Esophagus (tissue), 2 donors: ENCODE data around the gene GABRA4. TPM values are rescaled to one million over a fixed set of nuclear protein-coding genes. Genes with fewer than 3 reads are reported as not detected.

Source experiments
- H3K27ac ChIP-seq, 2 donors: one replicate each; pipeline ENCODE4 v1.5.1; 2013; ENCODE audit warnings: low read depth in 2 of 2, mild to moderate bottlenecking in 2 of 2, inconsistent platforms in 1 of 2, low read length in 1 of 2, moderate library complexity in 1 of 2
- H3K27me3 ChIP-seq, 2 donors: one replicate each; pipeline ENCODE4 v1.6.1; 2013; ENCODE audit warnings: low read length in 2 of 2, control low read depth in 1 of 2, mild to moderate bottlenecking in 1 of 2; ENCODE audit not compliant: insufficient read depth in 2 of 2, control insufficient read depth in 1 of 2
- H3K36me3 ChIP-seq, 2 donors: one replicate each; pipeline ENCODE4 v1.6.1; 2013; ENCODE audit warnings: low read length in 1 of 2; ENCODE audit not compliant: control insufficient read depth in 2 of 2, insufficient read depth in 2 of 2
- H3K4me1 ChIP-seq, 2 donors: one replicate each; pipeline ENCODE4 v1.6.1; 2013; ENCODE audit warnings: low read length in 1 of 2; ENCODE audit not compliant: control insufficient read depth in 2 of 2, insufficient read depth in 2 of 2
- H3K4me3 ChIP-seq, 2 donors: one replicate each; pipeline ENCODE4 v1.5.1; 2013; ENCODE audit warnings: low read length in 2 of 2, mild to moderate bottlenecking in 2 of 2, low read depth in 1 of 2, moderate library complexity in 1 of 2
- H3K9me3 ChIP-seq, 2 donors: one replicate each; pipeline ENCODE4 v1.6.1; 2013; ENCODE audit warnings: mild to moderate bottlenecking in 2 of 2, low read depth in 1 of 2, low read length in 1 of 2, moderate library complexity in 1 of 2; ENCODE audit not compliant: control insufficient read depth in 2 of 2, insufficient read depth in 1 of 2
- WGBS, 2 donors: extraction: QIAGEN DNeasy Blood & Tissue Kit; methylation state at CpG; one replicate each; pipeline ENCODE4 v1.1.7; 2013; 5-methylcytosine and 5-hydroxymethylcytosine counted together
- polyA plus RNA-seq, 2 donors: library from polyadenylated mRNA; stranded (reverse); fragments of 200-250 nt; gene quantifications; one replicate each; pipeline ENCODE4 v1.2.3, GENCODE V29; 2013
- donor health status: healthy with polysubstance abuse.
- donor health status: Bipolar disorder and iron deficiency.

Gene GABRA4
- polyA plus RNA-seq, 2 donors: 0.10 to 0.73 TPM

DNA sequence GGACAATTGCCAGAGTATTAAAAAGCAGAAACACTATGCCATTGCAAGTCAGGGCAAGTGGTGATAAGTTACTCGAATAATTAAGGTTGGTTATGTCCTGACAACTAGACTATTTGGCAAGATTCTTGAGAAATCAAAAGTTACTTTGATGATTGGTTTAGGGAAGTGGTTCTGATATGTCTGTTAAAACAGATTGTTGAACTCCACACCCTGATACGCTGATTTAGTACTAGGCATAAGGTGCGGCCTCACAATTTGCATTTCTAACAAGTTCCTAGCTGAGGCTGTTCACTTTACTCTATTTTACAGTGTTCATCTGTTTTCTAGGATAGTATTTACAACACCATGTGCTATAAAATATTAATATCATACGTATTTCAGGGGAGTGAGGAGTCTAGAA lies 12.5 kb downstream of the GABRA4 start:
- H3K27me3 ChIP-seq: no peaks in the 10 kb centered on the region
- 52 to 61% methylated on average over 4 of the region's 4 CpGs for WGBS, 2 donors
- no peak overlapping the region for H3K4me3 ChIP-seq
- H3K4me1 ChIP-seq: no peaks in the 10 kb centered on the region
- no peaks in the 10 kb centered on the region for H3K9me3 ChIP-seq
- no peaks in the 10 kb centered on the region for H3K36me3 ChIP-seq
- H3K27ac ChIP-seq: no peak overlapping the region

DNA sequence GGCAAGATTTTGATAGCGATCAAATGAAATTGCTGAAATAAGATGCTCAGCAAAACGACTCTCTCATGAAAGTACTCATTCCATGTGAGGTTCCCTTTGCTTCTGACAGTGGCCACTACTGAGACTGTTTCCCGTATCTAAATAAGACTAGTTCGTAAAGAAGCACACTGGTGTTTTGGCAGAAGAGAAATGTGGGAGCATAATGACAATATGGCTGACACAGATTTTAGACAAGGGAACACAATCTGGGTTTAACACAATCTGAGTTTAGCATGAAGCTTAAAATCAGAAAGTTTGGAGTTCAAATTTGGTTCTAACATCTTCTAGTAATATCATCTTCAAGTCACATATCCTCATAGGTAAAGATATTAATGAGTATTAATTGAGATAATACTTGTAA lies 13.7 kb downstream of the GABRA4 start:
- Histone ChIP-seq H3K27ac (no peak overlapping the region), H3K9me3 (no peaks in the 10 kb centered on the region), H3K36me3 (no peaks in the 10 kb centered on the region), H3K27me3 (no peaks in the 10 kb centered on the region), H3K4me1 (no peaks in the 10 kb centered on the region), H3K4me3 (no peak overlapping the region)
- WGBS, 2 donors: 87 to 91% methylated on average over 4 of the region's 4 CpGs

DNA sequence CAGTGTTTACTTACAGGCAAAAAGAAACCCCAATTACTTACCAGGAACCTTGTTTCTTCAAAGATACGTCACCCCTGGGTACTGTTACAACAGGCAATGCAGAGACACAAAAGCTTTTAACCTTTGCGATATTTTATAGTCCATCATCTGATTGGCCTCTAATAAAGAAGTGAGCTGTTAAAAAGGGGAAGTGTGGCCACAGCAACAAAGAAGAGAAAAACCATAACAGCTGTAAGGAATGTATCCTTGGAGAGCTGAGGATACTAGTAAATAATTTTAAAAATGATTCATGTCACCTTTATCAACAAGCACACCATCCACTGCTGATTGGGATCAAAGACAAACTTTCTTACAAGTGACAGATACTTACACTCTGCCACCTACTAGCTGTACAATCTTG lies 14.1 kb downstream of the GABRA4 start:
- H3K27me3 ChIP-seq: no peaks in the 10 kb centered on the region
- 76 to 87% methylated on average over 2 of the region's 2 CpGs for WGBS, 2 donors
- H3K27ac ChIP-seq: no peak overlapping the region
- no peaks in the 10 kb centered on the region for H3K36me3 ChIP-seq
- H3K4me1 ChIP-seq: no peaks in the 10 kb centered on the region
- H3K9me3 ChIP-seq: no peaks in the 10 kb centered on the region
- H3K4me3 ChIP-seq: no peak overlapping the region

DNA sequence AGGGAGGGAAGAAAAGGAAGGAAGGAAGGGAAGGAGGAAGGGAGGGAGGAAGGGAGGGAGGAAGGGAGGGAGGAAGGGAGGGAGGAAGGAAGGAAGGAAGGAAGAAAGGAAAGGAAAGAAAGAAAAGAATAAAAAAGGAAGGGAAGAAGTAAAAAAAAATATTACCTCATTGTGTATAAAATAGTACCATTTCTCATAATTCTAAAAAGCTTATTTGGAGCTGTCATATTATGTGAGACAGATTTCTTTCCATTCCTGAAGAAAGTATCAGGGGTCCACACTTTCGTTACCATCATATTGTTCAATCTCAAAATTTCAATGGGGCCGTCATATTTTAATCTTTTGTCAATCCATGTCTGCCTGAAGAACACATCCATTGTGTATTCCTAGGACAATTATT lies 16.1 kb downstream of the GABRA4 start:
- H3K27ac ChIP-seq: no peak overlapping the region
- H3K4me3 ChIP-seq: no peak overlapping the region
- H3K36me3 ChIP-seq: no peaks in the 10 kb centered on the region
- no peaks in the 10 kb centered on the region for H3K4me1 ChIP-seq
- no peaks in the 10 kb centered on the region for H3K27me3 ChIP-seq
- no peaks in the 10 kb centered on the region for H3K9me3 ChIP-seq
- WGBS, 2 donors: 80 to 93% methylated on average over 2 of the region's 2 CpGs

DNA sequence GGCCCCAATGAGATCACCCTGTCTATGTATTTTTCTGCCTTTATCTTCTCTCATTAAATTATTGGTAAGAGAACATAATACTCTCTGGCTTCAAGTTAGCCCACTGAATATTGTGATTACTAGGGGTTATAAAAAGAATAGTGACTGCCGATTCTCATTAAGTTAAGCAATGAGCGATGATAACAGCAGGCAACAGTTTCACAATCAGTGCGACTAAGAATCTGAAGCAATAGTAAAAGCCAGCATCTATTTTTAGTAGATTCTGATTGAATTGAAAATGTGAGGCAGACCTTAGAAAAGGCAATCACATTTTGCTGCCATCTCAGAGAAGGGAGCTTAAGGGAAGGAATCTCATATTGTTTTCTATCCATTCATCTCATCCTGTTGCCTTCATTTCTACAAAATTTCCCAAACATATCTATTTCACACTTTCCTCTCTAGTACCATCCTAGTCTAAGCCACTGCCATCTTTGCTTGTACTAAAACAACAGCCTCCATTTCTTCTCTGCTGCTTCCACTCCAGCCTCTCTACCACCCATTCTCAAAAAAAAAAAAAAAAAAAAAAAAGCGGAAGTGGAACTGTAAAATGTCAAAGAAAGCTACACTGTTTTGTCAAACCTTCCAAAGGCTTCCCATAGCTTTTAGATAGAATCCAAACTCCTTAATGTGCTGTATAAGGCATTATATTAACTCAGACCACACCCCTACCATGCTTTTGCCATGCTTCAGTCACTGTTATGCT lies 17.4 kb downstream of the GABRA4 start:
- Histone ChIP-seq H3K27ac (no peak overlapping the region), H3K9me3 (no peaks in the 10 kb centered on the region), H3K4me1 (no peaks in the 10 kb centered on the region), H3K4me3 (no peak overlapping the region), H3K27me3 (no peaks in the 10 kb centered on the region), H3K36me3 (no peaks in the 10 kb centered on the region)
- WGBS, 2 donors: 69 to 87% methylated on average over 4 of the region's 4 CpGs

DNA sequence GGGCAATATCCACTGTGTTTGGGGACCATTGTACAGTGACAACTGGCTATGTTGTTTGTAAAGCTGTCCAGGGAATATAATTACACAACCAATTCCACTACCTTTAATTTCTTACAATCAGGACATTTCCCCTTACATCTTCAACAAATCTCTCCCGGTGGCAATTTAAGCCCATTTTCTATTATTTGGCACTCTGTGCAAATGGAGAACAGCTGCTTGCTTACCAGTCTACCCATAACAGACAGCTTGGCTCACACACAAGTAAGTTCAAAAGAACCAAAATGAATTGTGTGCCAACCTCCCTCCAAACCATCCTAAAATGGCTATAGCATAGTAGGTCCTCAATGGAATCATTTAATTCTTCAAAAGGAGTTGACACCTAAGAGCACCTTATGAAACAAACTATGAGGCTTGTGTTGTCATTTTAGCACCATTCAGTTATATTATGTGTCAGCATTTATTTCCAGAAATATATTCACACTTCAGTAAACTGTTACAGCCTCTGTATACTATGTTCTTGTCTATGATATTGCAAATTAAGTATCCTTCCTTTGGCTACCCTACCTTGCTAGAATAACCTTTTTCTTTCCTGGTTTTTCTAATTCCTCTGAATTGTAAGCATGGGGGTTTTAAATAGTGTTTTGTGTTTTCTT lies 18.4 kb downstream of the GABRA4 start:
- H3K4me1 ChIP-seq: no peaks in the 10 kb centered on the region
- H3K4me3 ChIP-seq: no peak overlapping the region
- no peaks in the 10 kb centered on the region for H3K27me3 ChIP-seq
- H3K36me3 ChIP-seq: no peaks in the 10 kb centered on the region
- H3K27ac ChIP-seq: no peak overlapping the region
- no peaks in the 10 kb centered on the region for H3K9me3 ChIP-seq
- 61 to 68% methylated on average over 1 of the region's 1 CpG for WGBS, 2 donors

DNA sequence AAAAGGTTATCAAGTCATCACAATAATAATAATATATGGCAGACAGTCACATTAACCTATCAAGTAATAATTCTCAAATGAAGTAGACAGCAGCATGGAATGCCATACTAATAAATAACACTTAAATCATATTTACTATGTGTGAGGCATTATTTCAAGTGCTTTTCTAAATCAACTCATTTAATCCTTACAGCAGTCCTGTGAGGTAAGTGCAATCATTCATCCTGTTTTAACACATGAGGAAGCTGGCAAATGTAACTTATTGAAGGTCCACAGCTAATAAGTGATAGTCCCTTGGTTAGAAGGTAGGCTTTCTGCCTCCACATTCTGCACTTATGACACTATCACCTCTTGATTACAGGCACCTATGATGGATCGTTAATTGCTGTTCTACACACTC lies 24.5 kb downstream of the GABRA4 start:
- Histone ChIP-seq H3K9me3 (no peaks in the 10 kb centered on the region), H3K27me3 (no peaks in the 10 kb centered on the region), H3K27ac (no peak overlapping the region), H3K4me3 (no peak overlapping the region), H3K4me1 (no peaks in the 10 kb centered on the region), H3K36me3 (no peaks in the 10 kb centered on the region)
- WGBS, 2 donors: 82 to 88% methylated on average over 1 of the region's 1 CpG

DNA sequence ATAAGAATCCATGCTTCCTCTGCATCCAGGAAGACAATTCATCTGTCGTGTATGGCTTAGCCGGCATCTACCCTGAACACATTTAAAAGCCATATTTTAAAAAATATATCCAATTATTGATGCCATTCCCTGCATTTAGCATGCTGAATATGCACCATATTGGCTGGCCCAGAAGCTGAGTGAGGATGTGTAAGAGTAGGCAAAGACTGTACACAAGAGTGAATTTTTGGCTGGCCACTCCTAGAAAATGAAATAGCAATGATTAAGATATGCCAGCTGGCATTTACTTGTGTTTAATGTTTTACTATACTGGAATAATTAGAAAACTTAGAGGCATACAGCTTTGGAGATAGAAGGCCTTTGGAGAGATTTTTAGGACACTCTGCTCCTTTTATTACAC lies 25.8 kb downstream of the GABRA4 start:
- Histone ChIP-seq H3K9me3 (no peaks in the 10 kb centered on the region), H3K36me3 (no peaks in the 10 kb centered on the region), H3K4me1 (no peaks in the 10 kb centered on the region), H3K27ac (no peak overlapping the region), H3K27me3 (no peaks in the 10 kb centered on the region), H3K4me3 (no peak overlapping the region)
- WGBS, 2 donors: 86 to 93% methylated on average over 2 of the region's 2 CpGs

DNA sequence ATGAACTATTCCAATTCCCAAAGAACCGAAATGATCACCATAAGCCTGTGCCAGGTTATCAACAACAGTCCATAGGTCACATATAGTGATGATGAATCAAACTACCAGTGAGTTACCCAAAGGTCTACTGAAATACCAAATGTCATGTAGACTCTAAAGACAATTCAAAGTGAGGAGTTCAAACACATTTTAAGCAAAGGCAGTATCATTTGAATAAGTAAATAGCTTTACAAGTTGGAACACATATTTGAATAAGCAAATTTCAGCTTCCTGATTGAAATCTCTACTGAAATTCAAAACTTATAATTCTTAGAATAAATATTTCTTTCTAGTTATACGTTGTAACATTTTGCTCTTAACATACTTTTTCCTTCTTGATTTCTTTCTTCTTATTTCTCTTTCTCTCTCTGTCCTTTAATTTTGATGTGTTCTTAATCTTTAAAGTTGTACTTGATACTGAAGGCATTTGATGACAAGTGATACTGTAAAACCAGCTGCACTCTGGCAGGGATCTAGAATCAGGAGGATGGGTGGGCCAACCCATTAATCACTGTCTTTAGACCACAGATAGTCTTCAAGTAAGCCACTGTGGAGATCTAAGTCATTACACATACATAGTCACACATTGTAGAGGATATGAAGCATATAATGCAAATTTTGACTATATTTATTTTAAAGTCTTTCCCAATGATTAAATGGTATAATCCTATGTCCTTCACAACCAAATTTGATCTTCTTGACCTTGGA lies 34.5 kb downstream of the GABRA4 start:
- Histone ChIP-seq H3K36me3 (no peaks in the 10 kb centered on the region), H3K9me3 (no peaks in the 10 kb centered on the region), H3K27ac (no peak overlapping the region), H3K27me3 (no peaks in the 10 kb centered on the region), H3K4me1 (no peaks in the 10 kb centered on the region), H3K4me3 (no peak overlapping the region)
- 69 to 73% methylated on average over 2 of the region's 2 CpGs for WGBS, 2 donors
